Measurements from ENCODE around the gene MEIS1.

- TF ChIP-seq, protein P1, sequence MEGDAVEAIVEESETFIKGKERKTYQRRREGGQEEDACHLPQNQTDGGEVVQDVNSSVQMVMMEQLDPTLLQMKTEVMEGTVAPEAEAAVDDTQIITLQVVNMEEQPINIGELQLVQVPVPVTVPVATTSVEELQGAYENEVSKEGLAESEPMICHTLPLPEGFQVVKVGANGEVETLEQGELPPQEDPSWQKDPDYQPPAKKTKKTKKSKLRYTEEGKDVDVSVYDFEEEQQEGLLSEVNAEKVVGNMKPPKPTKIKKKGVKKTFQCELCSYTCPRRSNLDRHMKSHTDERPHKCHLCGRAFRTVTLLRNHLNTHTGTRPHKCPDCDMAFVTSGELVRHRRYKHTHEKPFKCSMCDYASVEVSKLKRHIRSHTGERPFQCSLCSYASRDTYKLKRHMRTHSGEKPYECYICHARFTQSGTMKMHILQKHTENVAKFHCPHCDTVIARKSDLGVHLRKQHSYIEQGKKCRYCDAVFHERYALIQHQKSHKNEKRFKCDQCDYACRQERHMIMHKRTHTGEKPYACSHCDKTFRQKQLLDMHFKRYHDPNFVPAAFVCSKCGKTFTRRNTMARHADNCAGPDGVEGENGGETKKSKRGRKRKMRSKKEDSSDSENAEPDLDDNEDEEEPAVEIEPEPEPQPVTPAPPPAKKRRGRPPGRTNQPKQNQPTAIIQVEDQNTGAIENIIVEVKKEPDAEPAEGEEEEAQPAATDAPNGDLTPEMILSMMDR (conservative IDR thresholded peaks at IDR 0.05; ENCODE audit: low read length), result no peak
- no peak for TF ChIP-seq EZH2phosphoT487 (IDR thresholded peaks at IDR 0.05; ENCODE audit: borderline replicate concordance, low read depth, low read length)
Observed at GRCh38 chr2:66437109-66437690, 2.3 kb downstream of the MEIS1 start.
